ENCODE results near the gene MNAT1. TPM values are rescaled to one million over a fixed set of nuclear protein-coding genes. Genes with fewer than 3 reads are reported as not detected.

The MNAT1 gene
- polyA plus RNA-seq, 3 donors = 4.1 to 5.8 (median 4.5) TPM

DNA sequence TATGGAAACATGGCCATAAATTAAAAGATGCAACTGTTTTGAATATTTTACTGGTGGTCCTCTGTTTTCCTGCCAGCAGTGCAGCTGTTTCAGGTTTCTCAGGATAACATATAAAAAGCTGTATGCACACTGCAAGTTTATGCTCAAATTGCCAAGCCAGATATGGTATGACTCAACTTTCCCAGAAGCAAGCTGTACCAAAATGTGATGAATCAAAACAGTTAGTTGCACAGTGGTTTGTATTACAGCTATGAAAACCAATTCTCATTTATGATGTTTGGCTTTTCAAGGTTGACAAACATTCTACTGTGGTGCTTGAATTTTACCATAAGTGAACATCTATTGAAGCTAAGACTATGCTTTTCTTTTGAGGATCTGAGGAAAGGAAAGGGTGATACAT lies 230.8 kb downstream of the MNAT1 start:
- no peak overlapping the region for H2AFZ ChIP-seq (ENCODE audit: insufficient read depth, low read depth, low read length, poor library complexity, severe bottlenecking)
- TF ChIP-seq, protein P1, sequence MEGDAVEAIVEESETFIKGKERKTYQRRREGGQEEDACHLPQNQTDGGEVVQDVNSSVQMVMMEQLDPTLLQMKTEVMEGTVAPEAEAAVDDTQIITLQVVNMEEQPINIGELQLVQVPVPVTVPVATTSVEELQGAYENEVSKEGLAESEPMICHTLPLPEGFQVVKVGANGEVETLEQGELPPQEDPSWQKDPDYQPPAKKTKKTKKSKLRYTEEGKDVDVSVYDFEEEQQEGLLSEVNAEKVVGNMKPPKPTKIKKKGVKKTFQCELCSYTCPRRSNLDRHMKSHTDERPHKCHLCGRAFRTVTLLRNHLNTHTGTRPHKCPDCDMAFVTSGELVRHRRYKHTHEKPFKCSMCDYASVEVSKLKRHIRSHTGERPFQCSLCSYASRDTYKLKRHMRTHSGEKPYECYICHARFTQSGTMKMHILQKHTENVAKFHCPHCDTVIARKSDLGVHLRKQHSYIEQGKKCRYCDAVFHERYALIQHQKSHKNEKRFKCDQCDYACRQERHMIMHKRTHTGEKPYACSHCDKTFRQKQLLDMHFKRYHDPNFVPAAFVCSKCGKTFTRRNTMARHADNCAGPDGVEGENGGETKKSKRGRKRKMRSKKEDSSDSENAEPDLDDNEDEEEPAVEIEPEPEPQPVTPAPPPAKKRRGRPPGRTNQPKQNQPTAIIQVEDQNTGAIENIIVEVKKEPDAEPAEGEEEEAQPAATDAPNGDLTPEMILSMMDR (IDR thresholded peaks at IDR 0.05) = no peak
- H3K36me3 ChIP-seq (replicated peaks in 1 of 2; ENCODE audit: control insufficient read depth in 1 of 2, insufficient read depth in 2 of 2, low read length in 2 of 2) = no peaks in the 10 kb centered on the region
- intact Hi-C loops (cut with micrococcal nuclease) = no loop called here
- Mint-ChIP-seq H3K4me3 (no peak overlapping the region), H3K4me1 (peaks cover under 1% of the 10 kb centered on the region), H3K27ac (no peak overlapping the region), H3K36me3 (peaks cover 0 to 5% of the 10 kb centered on the region in 2 donors), H3K9me3 (peaks cover 0 to 8% (median 2%) of the 10 kb centered on the region in 7 donors), H3K27me3 (ENCODE audit: low read depth in 3 of 3) (peaks cover 0 to 2% (median 2%) of the 10 kb centered on the region in 3 donors)
- peaks cover 0 to 5% of the 10 kb centered on the region in 2 donors for H3K4me1 ChIP-seq (ENCODE audit: control insufficient read depth in 1 of 2, insufficient read depth in 2 of 2, low read length in 2 of 2)
- no peak overlapping the region for H3K27ac ChIP-seq (ENCODE audit: low read depth in 1 of 2, low read length in 2 of 2)
- H3K27me3 ChIP-seq (ENCODE audit: control insufficient read depth in 2 of 2, insufficient read depth in 2 of 2, low read length in 2 of 2) = no peaks in the 10 kb centered on the region
- no peaks in the 10 kb centered on the region for H3K79me2 ChIP-seq (ENCODE audit: insufficient read depth, low read length)
- no peaks in the 10 kb centered on the region for H3K9me3 ChIP-seq (replicated peaks in 1 of 2; ENCODE audit: control insufficient read depth in 1 of 2, insufficient read depth in 1 of 2, low read length in 2 of 2)
- H3K4me2 ChIP-seq (replicated peaks; ENCODE audit: extremely low read depth, low read length, poor library complexity, severe bottlenecking) = no peak overlapping the region
- H4K20me1 ChIP-seq (ENCODE audit: insufficient read depth, low read length) = no peaks in the 10 kb centered on the region
- H3K4me3 ChIP-seq (replicated peaks in 1 of 3; ENCODE audit: low read depth in 2 of 3, low read length in 3 of 3) = no peak overlapping the region
- no peak for DNase-seq
- no peak overlapping the region for H3K9ac ChIP-seq (ENCODE audit: insufficient read depth, low read length, poor library complexity, severe bottlenecking)

- Histone ChIP-seq H3K27ac (ENCODE audit: low read depth in 1 of 2, low read length in 2 of 2) (no peak overlapping the region), H2AFZ (ENCODE audit: insufficient read depth, low read depth, low read length, poor library complexity, severe bottlenecking) (no peak overlapping the region), H3K9ac (ENCODE audit: insufficient read depth, low read length, poor library complexity, severe bottlenecking) (no peak overlapping the region), H3K4me1 (ENCODE audit: control insufficient read depth in 1 of 2, insufficient read depth in 2 of 2, low read length in 2 of 2) (peaks cover 0 to 13% of the 10 kb centered on the region in 2 donors), H3K79me2 (ENCODE audit: insufficient read depth, low read length) (no peaks in the 10 kb centered on the region), H3K4me2 (replicated peaks; ENCODE audit: extremely low read depth, low read length, poor library complexity, severe bottlenecking) (no peak overlapping the region), H3K9me3 (replicated peaks in 1 of 2; ENCODE audit: control insufficient read depth in 1 of 2, insufficient read depth in 1 of 2, low read length in 2 of 2) (no peaks in the 10 kb centered on the region), H4K20me1 (ENCODE audit: insufficient read depth, low read length) (no peaks in the 10 kb centered on the region), H3K36me3 (replicated peaks in 1 of 2; ENCODE audit: control insufficient read depth in 1 of 2, insufficient read depth in 2 of 2, low read length in 2 of 2) (peaks cover 0 to under 1% of the 10 kb centered on the region in 2 donors), H3K4me3 (replicated peaks in 1 of 3; ENCODE audit: low read depth in 2 of 3, low read length in 3 of 3) (no peak overlapping the region), H3K27me3 (ENCODE audit: control insufficient read depth in 2 of 2, insufficient read depth in 2 of 2, low read length in 2 of 2) (no peaks in the 10 kb centered on the region)
- no CpG with 5 or more reads among the region's 1 CpG for WGBS (ENCODE audit: insufficient coverage)
- intact Hi-C loops (cut with micrococcal nuclease) = no loop called here
- TF ChIP-seq, protein P1 (IDR thresholded peaks at IDR 0.05) = no peak
- Mint-ChIP-seq H3K27ac (no peak overlapping the region), H3K36me3 (peaks cover 3 to 8% of the 10 kb centered on the region in 2 donors), H3K4me3 (no peak overlapping the region), H3K27me3 (ENCODE audit: low read depth in 3 of 3) (peaks cover 0 to 2% (median 0%) of the 10 kb centered on the region in 3 donors), H3K9me3 (no peaks in the 10 kb centered on the region), H3K4me1 (peaks cover 9% of the 10 kb centered on the region)
- DNase-seq = no peak
Measured at GRCh38 chr14:60968099-60968498, 233.5 kb downstream of the MNAT1 start.

Data from CD14-positive monocyte (primary cell).